ENCODE results near the gene CCDC149.

GRCh38 chr4:24791043-24791442, 121.8 kb downstream of the CCDC149 start:
- TF ChIP-seq, protein P1, sequence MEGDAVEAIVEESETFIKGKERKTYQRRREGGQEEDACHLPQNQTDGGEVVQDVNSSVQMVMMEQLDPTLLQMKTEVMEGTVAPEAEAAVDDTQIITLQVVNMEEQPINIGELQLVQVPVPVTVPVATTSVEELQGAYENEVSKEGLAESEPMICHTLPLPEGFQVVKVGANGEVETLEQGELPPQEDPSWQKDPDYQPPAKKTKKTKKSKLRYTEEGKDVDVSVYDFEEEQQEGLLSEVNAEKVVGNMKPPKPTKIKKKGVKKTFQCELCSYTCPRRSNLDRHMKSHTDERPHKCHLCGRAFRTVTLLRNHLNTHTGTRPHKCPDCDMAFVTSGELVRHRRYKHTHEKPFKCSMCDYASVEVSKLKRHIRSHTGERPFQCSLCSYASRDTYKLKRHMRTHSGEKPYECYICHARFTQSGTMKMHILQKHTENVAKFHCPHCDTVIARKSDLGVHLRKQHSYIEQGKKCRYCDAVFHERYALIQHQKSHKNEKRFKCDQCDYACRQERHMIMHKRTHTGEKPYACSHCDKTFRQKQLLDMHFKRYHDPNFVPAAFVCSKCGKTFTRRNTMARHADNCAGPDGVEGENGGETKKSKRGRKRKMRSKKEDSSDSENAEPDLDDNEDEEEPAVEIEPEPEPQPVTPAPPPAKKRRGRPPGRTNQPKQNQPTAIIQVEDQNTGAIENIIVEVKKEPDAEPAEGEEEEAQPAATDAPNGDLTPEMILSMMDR (IDR thresholded peaks at IDR 0.05 in 4 of 5, conservative IDR thresholded peaks at IDR 0.05 in 1 of 5), result no peak
- no peak for TF ChIP-seq POLR2A (IDR thresholded peaks at IDR 0.05)
